BE2C (cell line): ENCODE data around the gene ERGIC3.
A peak's percentile ranks its signal among the peaks of the same experiment; 100 is the strongest.

Source experiments
- DNase-seq: peaks from one replicate; pipeline ENCODE4 v3.0.0-alpha.2; 2020
- H3K27me3 ChIP-seq: fragments of 250-450 bp; sonication (Bioruptor Pico); 2 replicates; pipeline ENCODE4 v1.5.1; 2020; ENCODE audit warnings: mild to moderate bottlenecking
- H3K36me3 ChIP-seq: fragments of 250-450 bp; sonication (Bioruptor Pico); 2 replicates; pipeline ENCODE4 v1.5.1; 2020; ENCODE audit warnings: mild to moderate bottlenecking
- H3K4me1 ChIP-seq: fragments of 250-450 bp; sonication (Bioruptor Pico); 2 replicates; pipeline ENCODE4 v1.5.1; 2020
- H3K4me3 ChIP-seq: 2 replicates; pipeline ENCODE4 v1.5.1; 2011; ENCODE audit warnings: low read depth, low read length
- H3K9me3 ChIP-seq: fragments of 250-450 bp; sonication (Bioruptor Pico); 2 replicates; pipeline ENCODE4 v1.5.1; 2020
- TF ChIP-seq, protein P1 (sequence below): IDR thresholded peaks from 2 replicates; pipeline ENCODE4 v1.5.1; 2012; ENCODE audit warnings: mild to moderate bottlenecking, low read depth, low read length

Gene ERGIC3

DNA sequence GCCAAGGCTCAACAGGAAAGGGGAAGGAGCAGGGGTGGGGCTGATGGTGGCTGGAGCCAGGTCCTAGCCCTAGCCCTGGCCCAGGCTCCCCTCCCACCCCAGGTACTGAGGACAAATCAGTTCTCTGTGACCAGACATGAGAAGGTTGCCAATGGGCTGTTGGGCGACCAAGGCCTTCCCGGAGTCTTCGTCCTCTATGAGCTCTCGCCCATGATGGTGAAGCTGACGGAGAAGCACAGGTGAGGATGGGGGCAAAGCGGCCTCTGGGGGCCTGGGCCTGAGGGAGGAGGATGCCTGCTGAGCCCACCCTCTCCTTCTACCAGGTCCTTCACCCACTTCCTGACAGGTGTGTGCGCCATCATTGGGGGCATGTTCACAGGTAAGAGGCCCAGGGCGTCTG is 15.0 kb downstream of the ERGIC3 start:
- Histone ChIP-seq H3K27me3 (no peaks in the 10 kb centered on the region), H3K4me3 (no peak overlapping the region), H3K4me1 (no peaks in the 10 kb centered on the region), H3K36me3 (peaks cover 18% of the 10 kb centered on the region), H3K9me3 (no peaks in the 10 kb centered on the region)
- TF ChIP-seq, protein P1, sequence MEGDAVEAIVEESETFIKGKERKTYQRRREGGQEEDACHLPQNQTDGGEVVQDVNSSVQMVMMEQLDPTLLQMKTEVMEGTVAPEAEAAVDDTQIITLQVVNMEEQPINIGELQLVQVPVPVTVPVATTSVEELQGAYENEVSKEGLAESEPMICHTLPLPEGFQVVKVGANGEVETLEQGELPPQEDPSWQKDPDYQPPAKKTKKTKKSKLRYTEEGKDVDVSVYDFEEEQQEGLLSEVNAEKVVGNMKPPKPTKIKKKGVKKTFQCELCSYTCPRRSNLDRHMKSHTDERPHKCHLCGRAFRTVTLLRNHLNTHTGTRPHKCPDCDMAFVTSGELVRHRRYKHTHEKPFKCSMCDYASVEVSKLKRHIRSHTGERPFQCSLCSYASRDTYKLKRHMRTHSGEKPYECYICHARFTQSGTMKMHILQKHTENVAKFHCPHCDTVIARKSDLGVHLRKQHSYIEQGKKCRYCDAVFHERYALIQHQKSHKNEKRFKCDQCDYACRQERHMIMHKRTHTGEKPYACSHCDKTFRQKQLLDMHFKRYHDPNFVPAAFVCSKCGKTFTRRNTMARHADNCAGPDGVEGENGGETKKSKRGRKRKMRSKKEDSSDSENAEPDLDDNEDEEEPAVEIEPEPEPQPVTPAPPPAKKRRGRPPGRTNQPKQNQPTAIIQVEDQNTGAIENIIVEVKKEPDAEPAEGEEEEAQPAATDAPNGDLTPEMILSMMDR = no peak
- no peak for DNase-seq

GRCh38 chr20:35558451-35558850 is 16.6 kb downstream of the ERGIC3 start:
- DNase-seq = no peak
- H3K27me3 ChIP-seq = no peaks in the 10 kb centered on the region
- no peaks in the 10 kb centered on the region for H3K9me3 ChIP-seq
- H3K36me3 ChIP-seq = peaks cover 18% of the 10 kb centered on the region
- no peaks in the 10 kb centered on the region for H3K4me1 ChIP-seq
- H3K4me3 ChIP-seq = no peak overlapping the region
- TF ChIP-seq, protein P1 = no peak

- Histone ChIP-seq H3K9me3 (no peaks in the 10 kb centered on the region), H3K27me3 (no peaks in the 10 kb centered on the region), H3K4me1 (no peaks in the 10 kb centered on the region), H3K36me3 (peaks cover 13% of the 10 kb centered on the region; the same call in 1 of the 2 replicates), H3K4me3 (no peak overlapping the region)
- TF ChIP-seq, protein P1 = no peak
- no peak for DNase-seq
These were observed 17.3 kb downstream of the ERGIC3 start for GRCh38 chr20:35559042-35559693.

GRCh38 chr20:35560105-35560511 is 18.2 kb downstream of the ERGIC3 start:
- Histone ChIP-seq H3K36me3 (peaks cover 13% of the 10 kb centered on the region; the same call in 1 of the 2 replicates), H3K9me3 (no peaks in the 10 kb centered on the region), H3K4me1 (no peaks in the 10 kb centered on the region), H3K27me3 (no peaks in the 10 kb centered on the region), H3K4me3 (no peak overlapping the region)
- TF ChIP-seq, protein P1 = no peak
- DNase-seq = no peak

GRCh38 chr20:35560541-35560940 is 18.7 kb downstream of the ERGIC3 start:
- TF ChIP-seq, protein P1 = no peak
- Histone ChIP-seq H3K4me1 (no peaks in the 10 kb centered on the region), H3K9me3 (no peaks in the 10 kb centered on the region), H3K36me3 (peaks cover 13% of the 10 kb centered on the region; the same call in 1 of the 2 replicates), H3K4me3 (no peak overlapping the region), H3K27me3 (no peaks in the 10 kb centered on the region)
- DNase-seq = no peak

DNA sequence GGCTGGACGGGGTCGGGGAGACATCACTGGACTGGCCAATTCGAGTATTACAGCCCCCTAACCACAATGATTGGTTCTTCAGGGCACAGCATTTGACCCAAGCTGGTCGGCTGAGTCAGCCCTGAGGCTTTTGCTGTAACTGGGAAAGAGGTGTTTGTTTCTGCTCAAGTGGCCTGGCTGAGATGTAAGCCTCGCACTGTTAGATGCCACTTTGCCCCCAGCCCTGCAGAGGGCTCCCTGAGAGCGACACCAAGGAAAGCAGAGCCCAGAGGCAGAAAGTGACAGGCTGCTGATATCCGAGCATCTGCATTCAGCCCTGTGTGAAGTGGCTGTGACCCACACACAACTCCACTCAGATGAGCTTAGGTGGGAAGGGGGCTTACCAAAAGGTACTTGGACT is 19.4 kb downstream of the ERGIC3 start:
- DNase-seq = peak; percentile 70
- H3K27me3 ChIP-seq = no peaks in the 10 kb centered on the region
- H3K4me3 ChIP-seq = no peak overlapping the region
- H3K4me1 ChIP-seq = no peaks in the 10 kb centered on the region
- TF ChIP-seq, protein P1 = peak; percentile 75
- peaks cover 9% of the 10 kb centered on the region; the same call in 1 of the 2 replicates for H3K36me3 ChIP-seq
- no peaks in the 10 kb centered on the region for H3K9me3 ChIP-seq
